Hair follicle dermal papilla cell (primary cell): ENCODE data around the gene CPB1. TPM values are rescaled to one million over a fixed set of nuclear protein-coding genes. Genes with fewer than 3 reads are reported as not detected.

Experiments
- total RNA-seq: library from RNA; depleted of rRNA; stranded (reverse); fragments of >200 nt; gene quantifications from 2 replicates; pipeline ENCODE4 v1.2.3, GENCODE V29; 2012

Gene CPB1
- total RNA-seq = 1.6 and 1.9 TPM in 2 replicates

DNA sequence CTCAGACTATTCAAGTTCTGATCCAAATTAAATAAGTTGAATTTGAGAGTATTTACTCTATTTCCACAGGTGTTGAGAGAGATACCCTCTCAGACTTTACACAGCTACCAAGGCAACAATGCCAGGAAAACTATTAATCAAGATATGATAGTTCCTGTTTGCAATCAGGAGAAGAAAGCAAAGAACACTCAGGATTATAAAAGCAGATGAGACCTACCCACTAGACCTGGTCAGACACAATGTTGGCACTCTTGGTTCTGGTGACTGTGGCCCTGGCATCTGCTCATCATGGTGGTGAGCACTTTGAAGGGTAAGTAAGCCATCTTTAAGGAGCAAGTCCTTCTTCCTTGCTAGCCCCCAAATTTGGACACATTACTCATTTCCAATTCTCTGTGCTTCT, at the start of gene CPB1:
CPB1 (plus strand) TSS at position 227 of the 400 bp plus-strand sequence; CDS start at position 240, 13 bp downstream.

DNA sequence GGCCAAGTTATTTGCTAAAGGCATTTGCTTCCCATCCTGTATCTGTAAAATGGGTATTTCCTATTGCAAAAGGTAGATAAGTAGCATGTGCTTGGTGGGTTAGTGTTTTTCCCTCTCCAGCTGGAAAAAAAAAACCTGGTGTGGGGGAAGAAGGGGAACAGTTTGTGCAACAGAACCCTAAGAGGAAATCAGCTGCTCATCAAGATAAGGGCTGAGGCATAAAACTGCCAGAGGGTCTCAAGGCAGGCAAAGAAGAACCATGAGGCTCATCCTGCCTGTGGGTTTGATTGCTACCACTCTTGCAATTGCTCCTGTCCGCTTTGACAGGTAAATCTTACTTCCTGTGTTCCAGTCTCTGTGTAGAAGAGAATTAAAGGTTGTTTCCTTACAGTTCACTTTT, 37.4 kb downstream of the CPB1 start, which contains the start of gene CPA3:
CPA3 (plus strand) TSS at position 248 of the 400 bp plus-strand sequence; CDS start at position 260, 12 bp downstream.

Other genes with a start within 250 kb of the CPB1 start
- 37.2 and 42.3 TPM in 2 replicates for gene AGTR1, start 129.9 kb upstream of the CPB1 start, total RNA-seq
- gene CPA3, start 37.5 kb downstream of the CPB1 start, total RNA-seq = 1.5 and 3.0 TPM in 2 replicates
- 32.5 and 34.2 TPM in 2 replicates for gene GYG1, start 163.7 kb downstream of the CPB1 start, total RNA-seq